ENCODE data around the gene CPSF4.

Gene CPSF4

GRCh38 chr7:99449326-99449725 lies 10.6 kb downstream of the CPSF4 start:
- no peak for DNase-seq

GRCh38 chr7:99451936-99452335 lies 13.2 kb downstream of the CPSF4 start:
- no peak for DNase-seq

GRCh38 chr7:99452541-99452940 lies 13.8 kb downstream of the CPSF4 start:
- DNase-seq, result no peak

GRCh38 chr7:99453105-99453504 lies 14.4 kb downstream of the CPSF4 start:
- DNase-seq, result no peak

GRCh38 chr7:99455874-99456273 lies 17.1 kb downstream of the CPSF4 start:
- DNase-seq, result no peak

GRCh38 chr7:99456288-99456687 lies 17.5 kb downstream of the CPSF4 start:
- DNase-seq, result no peak

- no peak for DNase-seq
Measured at GRCh38 chr7:99457050-99457649, 18.4 kb downstream of the CPSF4 start.

GRCh38 chr7:99457650-99458493 lies 19.1 kb downstream of the CPSF4 start:
- DNase-seq, result no peak

GRCh38 chr7:99459087-99459486 lies 20.3 kb downstream of the CPSF4 start:
- DNase-seq, result no peak

GRCh38 chr7:99460651-99461050 lies 21.9 kb downstream of the CPSF4 start:
- no peak for DNase-seq

GRCh38 chr7:99461221-99461620 lies 22.5 kb downstream of the CPSF4 start:
- no peak for DNase-seq

- no peak for DNase-seq
Measured at GRCh38 chr7:99465421-99465768, 26.7 kb downstream of the CPSF4 start.

- DNase-seq, result no peak
Measured at GRCh38 chr7:99468336-99468918, 29.7 kb downstream of the CPSF4 start.

- no peak for DNase-seq
Measured at GRCh38 chr7:99469381-99470065, 30.8 kb downstream of the CPSF4 start.

- peak; percentile 97 for DNase-seq
Measured at GRCh38 chr7:99472561-99473314, 34.0 kb downstream of the CPSF4 start, which contains the start of gene ZNF789. Gene ZNF789 (plus strand): TSS chr7:99472890. CDS start chr7:99476457, 3,567 bp downstream.

- DNase-seq, result no peak
Measured at GRCh38 chr7:99473315-99473596, 34.5 kb downstream of the CPSF4 start.

GRCh38 chr7:99476107-99476506 lies 37.4 kb downstream of the CPSF4 start:
- DNase-seq, result no peak

GRCh38 chr7:99478464-99479440 lies 40.0 kb downstream of the CPSF4 start:
- no peak for DNase-seq

GRCh38 chr7:99485094-99485493 lies 46.4 kb downstream of the CPSF4 start:
- no peak for DNase-seq

GRCh38 chr7:99489235-99489634 lies 50.5 kb downstream of the CPSF4 start:
- DNase-seq, result no peak

- no peak for DNase-seq
Measured at GRCh38 chr7:99490878-99491277, 52.1 kb downstream of the CPSF4 start.

- no peak for DNase-seq
Measured at GRCh38 chr7:99493823-99494222, 55.1 kb downstream of the CPSF4 start.

Measured in left hindlimb (tissue), 1 donor.